Lung microvascular endothelial cell (primary cell): ENCODE results near the gene BAD. TPM values are rescaled to one million over a fixed set of nuclear protein-coding genes. Genes with fewer than 3 reads are reported as not detected.
"Not testable (repeated sequence)": the region's sequence is repeated elsewhere in the genome, so short reads cannot be mapped to it uniquely, and the experiment has no call there.

ENCODE experiments used
- DNase-seq, 2 donors: peaks; one replicate each; pipeline versions ENCODE4 v3.0.0 to v3.0.0-alpha.2; 2010; ENCODE audit warnings: low read depth in 2 of 2
- total RNA-seq: library from RNA; depleted of rRNA; stranded (reverse); fragments of >200 nt; gene quantifications from 2 replicates; pipeline ENCODE4 v1.2.1, GENCODE V29; 2014

Gene BAD
- total RNA-seq, 1 donor from 2014 or later, result 65.9 TPM

GRCh38 chr11:64315667-64316526 is 31.4 kb upstream of the BAD start:
- DNase-seq, result not testable (repeated sequence)

- no peak for DNase-seq
Measured at GRCh38 chr11:64314805-64315561, 30.5 kb upstream of the BAD start.

GRCh38 chr11:64314146-64314804 is 29.8 kb upstream of the BAD start:
- DNase-seq, result no peak

GRCh38 chr11:64313491-64314145 is 29.2 kb upstream of the BAD start:
- no peak for DNase-seq

GRCh38 chr11:64312947-64313346 is 28.5 kb upstream of the BAD start:
- DNase-seq, result no peak

- DNase-seq, result not testable (repeated sequence)
Measured at GRCh38 chr11:64307795-64308194, 23.3 kb upstream of the BAD start.

- no peak for DNase-seq
Measured at GRCh38 chr11:64306876-64307622, 22.6 kb upstream of the BAD start.

- DNase-seq, result no peak
Measured at GRCh38 chr11:64306563-64306875, 22.1 kb upstream of the BAD start.

GRCh38 chr11:64305691-64306562 is 21.5 kb upstream of the BAD start:
- peak; percentile 33 to 41 for DNase-seq

- peak; percentile 98 to 99 for DNase-seq
Measured at GRCh38 chr11:64305075-64305690, 20.7 kb upstream of the BAD start, which contains the start of gene ESRRA. Gene ESRRA, plus strand, starts transcription at chr11:64305524. Its CDS starts 1,656 bp downstream, at chr11:64307180.

GRCh38 chr11:64304316-64305072 is 20.0 kb upstream of the BAD start:
- DNase-seq, result peak; percentile 88 to 90

GRCh38 chr11:64304032-64304315 is 19.5 kb upstream of the BAD start:
- DNase-seq, result no peak

GRCh38 chr11:64303109-64304031 is 18.9 kb upstream of the BAD start:
- DNase-seq, result no peak

GRCh38 chr11:64299847-64300648 is 15.6 kb upstream of the BAD start, which contains the start of gene CATSPERZ:
Gene CATSPERZ, plus strand, starts transcription at chr11:64300358. Its CDS starts 53 bp downstream, at chr11:64300411.
- no peak for DNase-seq

GRCh38 chr11:64298966-64299846 is 14.7 kb upstream of the BAD start:
- DNase-seq, result peak in 1 of 2 donors; percentile 42
